Stimulated activated CD4-positive, alpha-beta T cell treated with anti-CD3 and anti-CD28 coated beads, Interleukin-12 subunit alpha, Interleukin-12 subunit beta, amount 100 ng/mL, for 48 hours (primary cell): ENCODE results near the gene DIAPH3.
A peak's percentile ranks its signal among the peaks of the same experiment; 100 is the strongest.

ENCODE experiments used
- DNase-seq, 3 donors: peaks; one replicate each; pipeline ENCODE4 v3.0.0-alpha.2; 2020; ENCODE audit warnings: low read depth in 2 of 3, low spot score in 1 of 3

The DIAPH3 gene

GRCh38 chr13:59680429-59681024 is 483.2 kb downstream of the DIAPH3 start:
- no peak for DNase-seq

- no peak for DNase-seq
These were observed 484.5 kb downstream of the DIAPH3 start for GRCh38 chr13:59679254-59679653.

DNA sequence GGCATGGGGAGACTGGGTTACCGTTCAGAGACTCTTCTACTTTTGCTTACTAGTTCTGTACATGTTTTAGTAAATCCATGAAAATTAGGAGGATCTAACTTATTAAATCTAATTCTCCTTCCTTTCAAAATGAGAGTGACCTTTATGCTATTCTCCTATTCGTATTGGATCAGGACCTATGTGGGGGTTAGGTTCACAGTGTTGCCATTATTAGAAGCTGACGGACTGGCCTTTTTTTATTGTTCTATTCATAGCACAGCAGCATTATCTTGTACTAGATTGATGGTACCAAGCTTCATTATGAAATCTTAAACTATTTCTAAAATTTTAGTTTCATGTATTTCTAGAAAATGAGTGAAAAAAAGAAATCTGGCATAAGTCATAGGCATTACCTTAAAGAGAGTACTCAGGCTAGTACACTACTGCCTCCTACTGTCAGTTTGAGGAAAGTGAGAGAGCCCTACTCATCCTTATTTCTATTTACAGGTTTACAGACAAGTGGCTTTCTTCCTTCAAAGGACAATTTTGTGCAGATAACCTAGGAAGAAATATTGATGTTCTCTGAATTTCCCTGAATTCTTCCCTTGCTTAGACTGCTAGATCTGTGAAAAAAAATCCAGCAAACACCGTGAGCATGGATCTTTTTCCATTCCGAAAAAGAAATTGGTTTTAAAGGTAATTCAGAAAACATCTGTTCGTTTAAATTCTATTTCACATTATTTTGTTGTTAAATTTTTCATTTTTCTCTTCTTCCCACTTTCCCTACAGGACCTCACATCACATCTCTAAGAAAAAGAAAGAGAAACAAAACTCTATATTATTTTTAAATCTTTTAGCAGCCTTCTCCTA is 485.5 kb downstream of the DIAPH3 start:
- peak in 1 of 3 donors; percentile 8 for DNase-seq

GRCh38 chr13:59677430-59677829 is 486.3 kb downstream of the DIAPH3 start:
- no peak for DNase-seq

- no peak for DNase-seq
These were observed 489.1 kb downstream of the DIAPH3 start for GRCh38 chr13:59674616-59675015.

DNA sequence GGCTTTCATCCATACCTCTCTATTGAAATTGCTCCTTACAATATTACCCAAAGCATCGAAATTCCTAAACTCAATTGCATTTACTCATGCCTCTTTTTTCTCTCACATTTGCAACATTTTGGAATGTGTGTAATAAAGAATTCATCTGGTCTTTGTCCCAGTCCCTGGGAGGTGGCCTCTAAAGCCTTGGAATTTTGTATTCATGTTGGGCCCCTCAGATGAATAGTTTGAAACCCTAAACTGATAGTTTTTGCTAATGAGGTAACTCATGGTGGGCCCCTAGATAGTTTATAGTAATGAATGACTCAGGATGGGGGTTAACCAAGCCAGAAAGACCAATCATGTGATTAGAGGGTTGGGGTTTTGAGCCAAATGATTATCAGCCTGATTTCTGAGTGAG is 490.4 kb downstream of the DIAPH3 start:
- DNase-seq = no peak

- DNase-seq = no peak
These were observed 491.3 kb downstream of the DIAPH3 start for GRCh38 chr13:59672445-59672844.

DNA sequence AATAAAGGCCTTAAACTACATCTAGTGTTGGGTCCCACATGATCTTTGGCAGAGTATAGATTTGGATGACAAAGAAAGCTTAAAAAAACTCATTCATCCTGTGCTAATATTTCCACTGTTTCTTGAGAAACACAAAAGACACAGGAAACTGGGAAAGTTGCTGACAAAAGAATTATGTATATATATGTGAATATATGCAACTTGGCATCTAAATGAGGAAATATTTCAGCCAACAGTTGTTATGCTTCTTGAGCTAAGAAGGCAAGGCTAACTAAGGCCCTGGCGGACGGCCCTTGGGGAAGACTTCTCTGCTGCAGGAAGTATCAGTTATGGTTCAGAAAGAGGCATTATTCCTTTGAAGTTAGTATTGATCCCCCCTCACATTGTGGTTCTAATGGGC is 491.8 kb downstream of the DIAPH3 start:
- DNase-seq = no peak

DNA sequence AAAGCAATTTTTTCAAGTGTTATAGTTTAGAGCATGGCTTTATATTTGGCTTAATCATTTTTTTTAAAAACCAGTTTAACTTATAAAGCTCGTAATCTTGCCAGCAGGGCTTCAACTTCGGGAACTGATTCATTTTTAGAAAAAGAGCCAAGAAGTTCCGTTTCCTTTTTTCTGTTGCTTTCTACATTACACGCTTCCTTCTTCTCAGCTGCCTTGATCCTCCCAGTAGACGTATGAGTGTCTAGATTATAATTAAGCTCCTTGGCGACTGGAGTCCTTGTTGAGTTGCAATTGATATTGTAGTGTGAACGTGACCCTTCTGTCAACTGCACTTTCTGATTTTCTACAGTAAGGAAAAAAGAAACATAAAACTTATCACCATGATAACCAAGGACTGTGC is 497.2 kb downstream of the DIAPH3 start:
- no peak for DNase-seq

DNA sequence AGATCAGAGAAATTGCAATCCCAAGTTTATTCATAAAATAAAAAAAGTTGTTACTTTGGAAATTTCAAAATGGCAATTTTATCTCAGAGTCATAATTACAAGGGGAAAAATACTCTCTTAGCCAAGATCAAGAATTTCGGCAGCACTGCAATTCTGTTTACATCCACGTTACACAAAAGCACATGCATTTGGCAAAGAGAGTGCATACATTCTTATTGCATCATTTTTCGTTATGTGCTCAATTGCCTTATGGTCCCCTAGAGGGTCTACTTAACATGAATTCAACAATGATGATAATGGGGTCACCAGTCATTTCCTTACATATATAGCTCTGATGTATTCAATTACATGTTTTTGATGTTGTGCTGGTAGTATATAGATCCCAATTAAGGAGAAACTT is 498.0 kb downstream of the DIAPH3 start:
- DNase-seq = no peak

- DNase-seq = no peak
These were observed 498.5 kb downstream of the DIAPH3 start for GRCh38 chr13:59665184-59665583.

- no peak for DNase-seq
These were observed 499.1 kb downstream of the DIAPH3 start for GRCh38 chr13:59664586-59664985.

- DNase-seq = no peak
These were observed 500.0 kb downstream of the DIAPH3 start for GRCh38 chr13:59663707-59664106.

GRCh38 chr13:59660582-59660981 is 503.1 kb downstream of the DIAPH3 start:
- DNase-seq = no peak

- no peak for DNase-seq
These were observed 503.7 kb downstream of the DIAPH3 start for GRCh38 chr13:59659981-59660380.

DNA sequence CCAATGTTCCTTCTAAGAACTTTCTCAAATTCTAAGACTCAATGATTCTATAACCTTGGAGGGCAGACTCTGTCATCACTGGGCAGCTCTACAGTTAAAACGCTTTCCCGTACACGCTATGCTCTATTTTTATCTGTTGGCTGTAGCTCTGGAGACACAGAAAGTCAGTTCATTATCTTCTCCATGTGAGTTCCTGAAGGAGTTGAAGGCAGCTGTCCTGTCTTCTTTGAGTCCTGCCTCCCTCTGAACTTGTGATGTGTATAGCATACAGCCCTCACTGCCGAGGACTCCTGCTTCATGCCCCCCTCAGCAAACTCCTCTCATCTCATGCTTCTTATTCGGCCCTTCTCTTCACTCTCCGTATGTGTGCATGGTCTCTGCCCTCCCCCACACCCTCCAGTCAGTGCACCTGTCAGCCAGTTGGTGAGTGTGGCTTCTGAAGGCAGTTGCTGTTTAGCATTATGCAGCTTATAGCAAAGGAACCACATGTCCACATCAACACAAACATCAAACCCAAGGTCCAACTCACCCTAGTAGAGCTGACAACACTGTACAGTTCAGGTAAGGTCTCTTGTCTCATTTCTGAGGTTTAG is 504.9 kb downstream of the DIAPH3 start:
- no peak for DNase-seq

DNA sequence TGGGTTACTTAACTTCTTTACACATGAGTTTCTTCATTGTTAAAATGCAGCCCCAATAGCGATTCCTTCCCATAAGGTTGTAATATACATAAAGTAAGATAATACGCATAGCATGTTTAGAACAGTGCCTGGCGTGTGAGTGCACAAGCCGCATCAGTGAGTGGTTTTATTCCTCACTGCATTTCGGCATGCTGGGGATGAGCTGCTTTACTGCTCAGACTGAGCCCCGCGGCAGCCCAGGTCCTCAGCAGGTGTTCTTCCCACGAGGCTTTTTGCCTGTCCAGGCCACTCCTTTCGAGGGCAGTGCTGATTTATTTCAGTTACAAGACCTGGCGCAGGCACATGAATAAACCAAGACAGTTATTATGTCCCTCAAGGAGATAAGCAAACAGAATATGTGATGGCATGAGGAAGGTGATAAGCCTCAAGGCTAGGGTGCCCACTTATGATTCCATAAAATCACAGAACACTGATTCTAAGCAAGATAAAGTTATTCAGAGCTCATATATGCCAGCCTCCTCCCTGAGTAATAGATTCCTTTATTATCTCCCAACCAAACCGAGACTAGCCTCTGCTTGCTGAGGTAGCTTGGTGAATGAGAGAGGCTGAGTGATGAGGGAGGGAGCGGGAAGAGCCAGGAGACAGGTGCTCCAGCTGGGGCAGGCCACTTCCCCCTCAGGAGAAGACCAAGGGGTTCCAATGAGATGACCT is 505.5 kb downstream of the DIAPH3 start:
- no peak for DNase-seq

DNA sequence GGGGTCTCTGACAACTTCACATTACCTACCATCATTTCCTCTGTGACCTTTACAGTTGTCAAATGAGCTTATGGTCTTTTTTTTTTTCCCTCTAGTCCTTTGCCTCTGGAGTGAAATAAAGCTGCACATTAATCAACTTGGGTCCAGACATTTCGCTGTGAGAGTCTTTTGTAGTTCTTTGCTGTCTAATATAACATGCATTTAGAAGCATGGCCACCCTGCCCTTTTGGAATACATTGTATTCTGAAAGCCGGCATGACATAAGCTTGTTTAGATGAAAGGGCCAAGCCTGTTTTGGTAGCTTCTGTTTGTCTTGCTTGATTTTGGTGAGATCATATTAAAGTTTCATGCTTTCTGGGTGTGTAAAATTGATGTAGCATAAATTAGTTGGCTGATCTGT is 509.8 kb downstream of the DIAPH3 start:
- no peak for DNase-seq

- DNase-seq = no peak
These were observed 512.2 kb downstream of the DIAPH3 start for GRCh38 chr13:59651479-59651878.

DNA sequence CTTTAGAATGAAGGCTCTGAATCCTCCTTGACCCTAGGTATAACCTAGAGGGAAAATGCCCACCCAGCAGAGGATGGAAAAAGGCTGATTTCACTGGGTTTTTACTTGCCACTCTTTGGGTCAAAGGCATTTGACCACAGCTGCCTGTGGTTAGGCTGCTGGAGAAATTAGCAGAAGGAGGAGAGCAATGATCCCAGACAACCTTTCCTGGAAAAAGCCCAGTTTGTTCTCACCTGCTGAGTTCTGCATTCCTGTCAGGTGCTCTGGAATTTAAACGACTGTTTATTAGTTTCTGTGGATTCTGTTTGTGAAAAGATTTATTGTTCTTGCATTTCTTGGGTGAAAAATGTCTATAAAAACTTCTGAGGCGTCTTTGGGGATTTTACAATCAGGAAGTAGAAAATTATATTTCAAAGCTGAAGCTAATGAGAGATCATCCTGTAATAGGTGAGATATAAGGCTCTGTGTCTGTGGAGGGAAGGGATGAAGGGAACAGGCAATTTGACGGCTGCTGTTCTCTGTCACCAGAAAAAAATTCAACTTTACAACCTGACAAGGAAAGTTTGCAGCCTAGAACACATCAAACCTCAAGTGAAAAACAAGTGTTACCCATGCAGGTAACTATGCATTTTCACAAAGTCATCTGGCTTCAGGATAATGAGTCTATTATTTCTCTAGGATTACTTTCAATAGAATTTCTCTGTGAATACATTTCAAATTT is 519.7 kb downstream of the DIAPH3 start:
- no peak for DNase-seq

GRCh38 chr13:59643364-59643841 is 520.3 kb downstream of the DIAPH3 start:
- no peak for DNase-seq
